Fibroblast of skin of abdomen (primary cell): ENCODE data around the gene PDE3A.

Experiments used
- DNase-seq: peaks from one replicate; pipeline ENCODE4 v3.0.0-alpha.2; 2013

PDE3A gene

DNA sequence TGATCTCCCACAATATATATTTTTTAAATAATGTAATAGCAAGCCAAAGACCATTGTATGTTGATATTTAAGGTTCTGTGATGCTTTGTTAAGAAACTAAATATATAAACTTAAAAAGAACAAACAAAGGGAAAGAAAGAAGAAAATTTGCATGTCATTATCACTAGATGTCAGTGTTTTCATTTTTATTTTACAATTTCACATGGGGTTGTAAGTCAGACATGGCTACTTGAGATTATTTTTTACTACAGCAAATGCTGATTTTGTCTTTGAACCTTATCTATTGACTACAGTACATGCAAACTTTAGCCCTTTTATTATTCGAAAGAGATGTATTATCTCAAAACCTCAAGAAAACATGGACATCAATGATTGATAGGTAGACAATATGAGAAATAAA is 362.9 kb downstream of the PDE3A start:
- no peak for DNase-seq
